Rectal smooth muscle tissue (tissue), 1 donor: ENCODE measurements around the gene KHK.
A peak's percentile ranks its signal among the peaks of the same experiment; 100 is the strongest.
"Not testable (repeated sequence)": the region's sequence is repeated elsewhere in the genome, so short reads cannot be mapped to it uniquely, and the experiment has no call there.

ENCODE experiments used
- H3K27ac ChIP-seq: one replicate; pipeline ENCODE4 v1.7.0; 2013; ENCODE audit warnings: low read depth, low read length, inconsistent platforms
- H3K27me3 ChIP-seq: one replicate; pipeline ENCODE4 v1.7.0; 2013; ENCODE audit warnings: low read length; ENCODE audit not compliant: control insufficient read depth, insufficient read depth
- H3K36me3 ChIP-seq: one replicate; pipeline ENCODE4 v1.7.0; 2013; ENCODE audit warnings: low read length; ENCODE audit not compliant: control insufficient read depth, insufficient read depth
- H3K4me1 ChIP-seq: one replicate; pipeline ENCODE4 v1.7.0; 2013; ENCODE audit warnings: low read length; ENCODE audit not compliant: control insufficient read depth, insufficient read depth
- H3K4me3 ChIP-seq: one replicate; pipeline ENCODE4 v1.7.0; 2013; ENCODE audit warnings: low read length
- H3K9ac ChIP-seq: one replicate; pipeline ENCODE4 v1.7.0; 2013; ENCODE audit warnings: low read length

KHK gene

GRCh38 chr2:27069961-27070618 lies 16.5 kb upstream of the KHK start:
- Histone ChIP-seq H3K27me3 (no peaks in the 10 kb centered on the region), H3K4me1 (peaks cover 43% of the 10 kb centered on the region), H3K27ac (peak overlapping the region; percentile 95)

GRCh38 chr2:27070653-27071276 lies 15.8 kb upstream of the KHK start:
- Histone ChIP-seq H3K9ac (peak overlapping the region; percentile 91), H3K36me3 (peaks cover 19% of the 10 kb centered on the region), H3K4me1 (peaks cover 48% of the 10 kb centered on the region), H3K4me3 (peak overlapping the region; percentile 89), H3K27ac (peak overlapping the region; percentile 95), H3K27me3 (no peaks in the 10 kb centered on the region)

More at GRCh38 chr2:27069961-27070618, 16.5 kb upstream of the KHK start:
- Histone ChIP-seq H3K9ac (peak overlapping the region; percentile 91), H3K36me3 (peaks cover 22% of the 10 kb centered on the region), H3K4me3 (peak overlapping the region; percentile 89)

DNA sequence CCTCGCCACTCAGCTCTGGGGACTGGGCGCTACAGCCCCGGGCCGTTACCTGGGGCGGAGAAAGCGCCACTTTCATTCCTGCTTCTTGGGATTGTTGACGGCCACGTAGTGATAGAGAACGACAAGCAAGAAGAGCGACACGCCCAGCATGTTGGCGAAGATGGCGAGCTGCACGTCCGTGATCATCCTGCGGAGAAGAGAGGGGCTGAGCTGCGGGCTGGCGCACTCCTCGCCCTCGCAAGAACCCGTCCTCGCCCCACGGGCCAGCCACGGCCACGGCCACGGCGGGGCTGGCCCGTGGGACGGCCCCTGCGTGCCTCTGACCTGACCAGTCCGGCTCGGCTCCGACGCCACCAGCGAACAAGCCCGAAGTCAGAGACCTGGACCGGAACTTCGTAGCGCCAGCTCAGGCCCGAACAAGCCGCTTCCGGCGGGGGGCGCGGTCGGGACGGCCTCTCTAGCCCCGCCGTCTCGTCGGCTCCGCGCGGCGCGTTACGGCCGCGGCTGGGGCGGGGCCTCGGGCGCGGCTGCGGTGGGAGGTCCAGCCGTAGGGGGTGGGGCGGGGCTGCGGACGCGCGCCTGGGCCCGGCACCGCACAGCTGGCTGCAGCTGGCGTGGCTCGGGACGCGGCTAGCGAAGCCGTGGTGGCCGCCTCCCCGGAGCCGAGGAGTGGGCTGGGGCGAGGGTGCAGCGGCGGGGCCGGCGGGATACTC lies 15.1 kb upstream of the KHK start, which contains the start of gene OST4:
OST4 (minus strand) TSS at position 378 of the 713 bp plus-strand sequence.
- Histone ChIP-seq H3K36me3 (peaks cover 15% of the 10 kb centered on the region), H3K27ac (peak within 1 kb of the TSS; percentile 99), H3K9ac (peak within 1 kb of the TSS; percentile 91), H3K4me1 (peaks cover 51% of the 10 kb centered on the region), H3K27me3 (no peaks in the 10 kb centered on the region), H3K4me3 (peak within 1 kb of the TSS; percentile 89)

GRCh38 chr2:27071990-27072830 lies 14.4 kb upstream of the KHK start:
- Histone ChIP-seq H3K9ac (peak overlapping the region; percentile 81), H3K4me1 (peaks cover 55% of the 10 kb centered on the region), H3K4me3 (peak overlapping the region; percentile 70), H3K36me3 (peaks cover 14% of the 10 kb centered on the region), H3K27ac (peak overlapping the region; percentile 99), H3K27me3 (no peaks in the 10 kb centered on the region)

GRCh38 chr2:27072920-27073319 lies 13.7 kb upstream of the KHK start:
- Histone ChIP-seq H3K27me3 (no peaks in the 10 kb centered on the region), H3K4me1 (peaks cover 60% of the 10 kb centered on the region), H3K36me3 (peaks cover 14% of the 10 kb centered on the region), H3K4me3 (peak overlapping the region; percentile 70), H3K9ac (no peak overlapping the region), H3K27ac (peak overlapping the region; percentile 99)

GRCh38 chr2:27073782-27074181 lies 12.8 kb upstream of the KHK start:
- Histone ChIP-seq H3K27ac (peak overlapping the region; percentile 99), H3K4me3 (no peak overlapping the region), H3K4me1 (peaks cover 58% of the 10 kb centered on the region), H3K36me3 (peaks cover 7% of the 10 kb centered on the region), H3K9ac (no peak overlapping the region), H3K27me3 (no peaks in the 10 kb centered on the region)

- peaks cover 51% of the 10 kb centered on the region for H3K4me1 ChIP-seq
- H3K4me3 ChIP-seq: no peak overlapping the region
- H3K27me3 ChIP-seq: no peaks in the 10 kb centered on the region
- H3K36me3 ChIP-seq: no peaks in the 10 kb centered on the region
- peak overlapping the region; percentile 99 for H3K27ac ChIP-seq
- no peak overlapping the region for H3K9ac ChIP-seq
Measured at GRCh38 chr2:27074738-27075565, 11.6 kb upstream of the KHK start.

- H3K4me3 ChIP-seq, H3K27me3 ChIP-seq, H3K36me3 ChIP-seq, H3K9ac ChIP-seq: not testable (repeated sequence)
- Histone ChIP-seq H3K4me1 (peaks cover 48% of the 10 kb centered on the region), H3K27ac (peak overlapping the region; percentile 99)
Measured at GRCh38 chr2:27075566-27075871, 11.1 kb upstream of the KHK start.

- H3K9ac ChIP-seq: no peak overlapping the region
- H3K27me3 ChIP-seq: no peaks in the 10 kb centered on the region
- no peak overlapping the region for H3K4me3 ChIP-seq
- peak overlapping the region; percentile 99 for H3K27ac ChIP-seq
- peaks cover 2% of the 10 kb centered on the region for H3K36me3 ChIP-seq
- peaks cover 47% of the 10 kb centered on the region for H3K4me1 ChIP-seq
Measured at GRCh38 chr2:27076323-27076722, 10.2 kb upstream of the KHK start.

GRCh38 chr2:27077231-27077630 lies 9.3 kb upstream of the KHK start:
- H3K27me3 ChIP-seq: no peaks in the 10 kb centered on the region
- H3K4me3 ChIP-seq: no peak overlapping the region
- H3K4me1 ChIP-seq: peaks cover 55% of the 10 kb centered on the region
- H3K9ac ChIP-seq: no peak overlapping the region
- H3K27ac ChIP-seq: peak overlapping the region; percentile 84
- peaks cover 2% of the 10 kb centered on the region for H3K36me3 ChIP-seq

DNA sequence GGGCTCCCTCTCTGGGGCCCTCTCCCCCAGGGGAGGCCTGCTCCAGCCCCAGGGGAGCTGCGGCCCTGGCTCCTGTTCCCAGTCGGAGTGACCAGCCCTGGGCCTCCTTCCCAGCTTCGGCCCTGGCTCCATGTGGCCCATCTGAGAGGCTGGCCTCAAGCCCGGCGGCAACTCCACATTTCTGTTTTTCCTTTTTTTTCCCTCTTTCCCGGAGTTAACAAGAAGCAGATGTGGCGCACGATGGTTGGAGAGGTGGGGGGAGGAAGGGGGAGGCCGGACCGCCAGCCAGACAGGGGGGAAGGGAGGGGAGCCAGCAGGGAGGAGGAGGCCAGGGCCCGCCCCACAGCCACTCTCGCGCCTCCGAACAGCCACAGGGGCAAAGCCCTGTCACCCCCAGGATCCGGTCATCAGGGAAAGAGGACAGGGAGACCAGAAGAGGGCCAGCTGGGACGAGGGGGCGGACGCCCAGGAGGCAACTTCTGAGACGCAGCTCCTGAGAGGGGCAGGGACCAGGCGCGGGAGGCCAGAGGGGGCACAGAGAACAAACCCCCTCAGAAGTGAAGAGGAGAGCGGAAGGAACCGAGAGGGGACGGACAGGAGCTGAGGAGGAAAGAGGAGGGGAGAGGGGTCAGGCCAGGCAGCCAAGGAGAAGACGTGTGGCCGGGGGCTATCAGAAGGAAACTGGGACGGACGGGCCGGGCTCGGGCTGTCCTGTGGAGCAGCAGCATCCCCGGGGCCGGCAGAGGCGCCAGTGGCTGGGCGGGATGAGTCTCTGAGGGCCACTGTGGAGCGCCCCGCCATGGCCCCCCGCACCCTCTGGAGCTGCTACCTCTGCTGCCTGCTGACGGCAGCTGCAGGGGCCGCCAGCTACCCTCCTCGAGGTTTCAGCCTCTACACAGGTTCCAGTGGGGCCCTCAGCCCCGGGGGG lies 8.0 kb upstream of the KHK start, which contains the start of gene EMILIN1:
EMILIN1 (plus strand) TSS at position 349 of the 928 bp plus-strand sequence; CDS start at position 800, 451 bp downstream.
- H3K4me3 ChIP-seq: peak within 1 kb of the TSS; percentile 82
- H3K4me1 ChIP-seq: peaks cover 51% of the 10 kb centered on the region
- H3K36me3 ChIP-seq: peaks cover 2% of the 10 kb centered on the region
- no peaks in the 10 kb centered on the region for H3K27me3 ChIP-seq
- peak within 1 kb of the TSS; percentile 84 for H3K27ac ChIP-seq
- H3K9ac ChIP-seq: peak within 1 kb of the TSS; percentile 57
